ENCODE data around the gene SPIN1. TPM values are rescaled to one million over a fixed set of nuclear protein-coding genes. Genes with fewer than 3 reads are reported as not detected.

The SPIN1 gene
- total RNA-seq, 1 experiment from 2014 or later, result 123 TPM

- TF ChIP-seq, protein P1, sequence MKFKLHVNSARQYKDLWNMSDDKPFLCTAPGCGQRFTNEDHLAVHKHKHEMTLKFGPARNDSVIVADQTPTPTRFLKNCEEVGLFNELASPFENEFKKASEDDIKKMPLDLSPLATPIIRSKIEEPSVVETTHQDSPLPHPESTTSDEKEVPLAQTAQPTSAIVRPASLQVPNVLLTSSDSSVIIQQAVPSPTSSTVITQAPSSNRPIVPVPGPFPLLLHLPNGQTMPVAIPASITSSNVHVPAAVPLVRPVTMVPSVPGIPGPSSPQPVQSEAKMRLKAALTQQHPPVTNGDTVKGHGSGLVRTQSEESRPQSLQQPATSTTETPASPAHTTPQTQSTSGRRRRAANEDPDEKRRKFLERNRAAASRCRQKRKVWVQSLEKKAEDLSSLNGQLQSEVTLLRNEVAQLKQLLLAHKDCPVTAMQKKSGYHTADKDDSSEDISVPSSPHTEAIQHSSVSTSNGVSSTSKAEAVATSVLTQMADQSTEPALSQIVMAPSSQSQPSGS (CRISPR knock-in tag; IDR thresholded peaks at IDR 0.05; ENCODE audit: borderline replicate concordance, low read depth), result no peak
- TF ChIP-seq ZBTB21 (CRISPR knock-in tag; IDR thresholded peaks at IDR 0.05; ENCODE audit: borderline replicate concordance) (no peak), STAT6 (CRISPR knock-in tag; conservative IDR thresholded peaks at IDR 0.05; ENCODE audit: low read depth) (no peak), OVOL2 (CRISPR knock-in tag; IDR thresholded peaks at IDR 0.05; ENCODE audit: borderline replicate concordance) (no peak), HMGXB4 (CRISPR knock-in tag; IDR thresholded peaks at IDR 0.05) (no peak), GABPB1 (CRISPR knock-in tag; IDR thresholded peaks at IDR 0.05) (no peak)
Measured at GRCh38 chr9:88508326-88508725, 120.1 kb downstream of the SPIN1 start (continued).

DNA sequence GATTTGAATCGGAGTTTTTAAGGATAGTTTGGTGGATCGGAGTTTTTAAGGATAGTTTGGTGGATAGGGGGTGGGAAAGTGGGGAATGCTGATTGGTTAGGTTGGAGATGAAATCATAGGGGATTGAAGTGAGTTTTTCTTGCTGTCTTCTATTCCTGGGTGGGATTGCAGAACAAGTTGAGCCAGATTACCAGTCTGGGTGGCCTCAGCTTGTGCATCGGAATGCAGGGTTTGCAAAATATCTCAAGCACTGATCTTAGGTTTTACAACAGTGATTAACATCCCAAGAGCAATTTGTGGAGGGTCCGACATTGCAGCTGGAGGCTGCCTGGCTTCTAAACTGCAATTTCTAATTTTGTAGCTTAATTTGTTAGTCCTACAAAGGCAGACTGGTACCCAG, 123.7 kb downstream of the SPIN1 start:
- peaks cover 24% of the 10 kb centered on the region for H3K36me3 Mint-ChIP-seq
- no peak overlapping the region; the same call in 1 of the 2 replicates for H3K4me3 Mint-ChIP-seq
- CTCF ChIA-PET, result interaction anchor here (1.1 kb wide), 1 partner anchor 69 kb away, joined by 3 read pairs; no protein-coding TSS in a partner anchor
- ATAC-seq (peak; percentile 39; the same call in 1 of the 2 replicates), DNase-seq (ENCODE audit: low spot score) (no peak)
- POLR2A ChIA-PET, result no interaction called here
- H3K9me3 Mint-ChIP-seq, result peaks cover 28% of the 10 kb centered on the region
- H3K27ac Mint-ChIP-seq, result peak overlapping the region; percentile 69
- no peaks in the 10 kb centered on the region; the same call in 1 of the 2 replicates for H3K27me3 Mint-ChIP-seq (ENCODE audit: low read depth)
- H3K4me1 Mint-ChIP-seq, result peaks cover 11% of the 10 kb centered on the region
- TF ChIP-seq, protein P2, sequence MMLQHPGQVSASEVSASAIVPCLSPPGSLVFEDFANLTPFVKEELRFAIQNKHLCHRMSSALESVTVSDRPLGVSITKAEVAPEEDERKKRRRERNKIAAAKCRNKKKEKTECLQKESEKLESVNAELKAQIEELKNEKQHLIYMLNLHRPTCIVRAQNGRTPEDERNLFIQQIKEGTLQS (CRISPR knock-in tag; conservative IDR thresholded peaks at IDR 0.05), result no peak
- no peak for TF ChIP-seq SP1 (CRISPR knock-in tag; conservative IDR thresholded peaks at IDR 0.05)
- no peak for TF ChIP-seq ZBTB21 (CRISPR knock-in tag; IDR thresholded peaks at IDR 0.05; ENCODE audit: borderline replicate concordance)
- no peak for TF ChIP-seq NFATC4 (CRISPR knock-in tag; IDR thresholded peaks at IDR 0.05)
- TF ChIP-seq, protein P3, sequence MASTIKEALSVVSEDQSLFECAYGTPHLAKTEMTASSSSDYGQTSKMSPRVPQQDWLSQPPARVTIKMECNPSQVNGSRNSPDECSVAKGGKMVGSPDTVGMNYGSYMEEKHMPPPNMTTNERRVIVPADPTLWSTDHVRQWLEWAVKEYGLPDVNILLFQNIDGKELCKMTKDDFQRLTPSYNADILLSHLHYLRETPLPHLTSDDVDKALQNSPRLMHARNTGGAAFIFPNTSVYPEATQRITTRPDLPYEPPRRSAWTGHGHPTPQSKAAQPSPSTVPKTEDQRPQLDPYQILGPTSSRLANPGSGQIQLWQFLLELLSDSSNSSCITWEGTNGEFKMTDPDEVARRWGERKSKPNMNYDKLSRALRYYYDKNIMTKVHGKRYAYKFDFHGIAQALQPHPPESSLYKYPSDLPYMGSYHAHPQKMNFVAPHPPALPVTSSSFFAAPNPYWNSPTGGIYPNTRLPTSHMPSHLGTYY (CRISPR knock-in tag; IDR thresholded peaks at IDR 0.05), result no peak
- no peak for TF ChIP-seq ATF1 (CRISPR knock-in tag; IDR thresholded peaks at IDR 0.05)
- TF ChIP-seq ZNF425 (CRISPR knock-in tag; conservative IDR thresholded peaks at IDR 0.05), result no peak
- TF ChIP-seq, protein P4, sequence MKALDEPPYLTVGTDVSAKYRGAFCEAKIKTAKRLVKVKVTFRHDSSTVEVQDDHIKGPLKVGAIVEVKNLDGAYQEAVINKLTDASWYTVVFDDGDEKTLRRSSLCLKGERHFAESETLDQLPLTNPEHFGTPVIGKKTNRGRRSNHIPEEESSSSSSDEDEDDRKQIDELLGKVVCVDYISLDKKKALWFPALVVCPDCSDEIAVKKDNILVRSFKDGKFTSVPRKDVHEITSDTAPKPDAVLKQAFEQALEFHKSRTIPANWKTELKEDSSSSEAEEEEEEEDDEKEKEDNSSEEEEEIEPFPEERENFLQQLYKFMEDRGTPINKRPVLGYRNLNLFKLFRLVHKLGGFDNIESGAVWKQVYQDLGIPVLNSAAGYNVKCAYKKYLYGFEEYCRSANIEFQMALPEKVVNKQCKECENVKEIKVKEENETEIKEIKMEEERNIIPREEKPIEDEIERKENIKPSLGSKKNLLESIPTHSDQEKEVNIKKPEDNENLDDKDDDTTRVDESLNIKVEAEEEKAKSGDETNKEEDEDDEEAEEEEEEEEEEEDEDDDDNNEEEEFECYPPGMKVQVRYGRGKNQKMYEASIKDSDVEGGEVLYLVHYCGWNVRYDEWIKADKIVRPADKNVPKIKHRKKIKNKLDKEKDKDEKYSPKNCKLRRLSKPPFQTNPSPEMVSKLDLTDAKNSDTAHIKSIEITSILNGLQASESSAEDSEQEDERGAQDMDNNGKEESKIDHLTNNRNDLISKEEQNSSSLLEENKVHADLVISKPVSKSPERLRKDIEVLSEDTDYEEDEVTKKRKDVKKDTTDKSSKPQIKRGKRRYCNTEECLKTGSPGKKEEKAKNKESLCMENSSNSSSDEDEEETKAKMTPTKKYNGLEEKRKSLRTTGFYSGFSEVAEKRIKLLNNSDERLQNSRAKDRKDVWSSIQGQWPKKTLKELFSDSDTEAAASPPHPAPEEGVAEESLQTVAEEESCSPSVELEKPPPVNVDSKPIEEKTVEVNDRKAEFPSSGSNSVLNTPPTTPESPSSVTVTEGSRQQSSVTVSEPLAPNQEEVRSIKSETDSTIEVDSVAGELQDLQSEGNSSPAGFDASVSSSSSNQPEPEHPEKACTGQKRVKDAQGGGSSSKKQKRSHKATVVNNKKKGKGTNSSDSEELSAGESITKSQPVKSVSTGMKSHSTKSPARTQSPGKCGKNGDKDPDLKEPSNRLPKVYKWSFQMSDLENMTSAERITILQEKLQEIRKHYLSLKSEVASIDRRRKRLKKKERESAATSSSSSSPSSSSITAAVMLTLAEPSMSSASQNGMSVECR (CRISPR knock-in tag; IDR thresholded peaks at IDR 0.05; ENCODE audit: borderline replicate concordance), result no peak
- no peak for TF ChIP-seq CREM (CRISPR knock-in tag; IDR thresholded peaks at IDR 0.05)
- TF ChIP-seq HMGA2 (CRISPR knock-in tag; IDR thresholded peaks at IDR 0.05), result no peak
- no peak for TF ChIP-seq MXD4 (CRISPR knock-in tag; IDR thresholded peaks at IDR 0.05; ENCODE audit: borderline replicate concordance)
- no peak for TF ChIP-seq NR1H2 (CRISPR knock-in tag; IDR thresholded peaks at IDR 0.05)
- no peak for TF ChIP-seq ZNF138 (CRISPR knock-in tag; conservative IDR thresholded peaks at IDR 0.05)
- no peak for TF ChIP-seq SMAD4 (CRISPR knock-in tag; IDR thresholded peaks at IDR 0.05)
- TF ChIP-seq ZNF219 (CRISPR knock-in tag; IDR thresholded peaks at IDR 0.05; ENCODE audit: borderline replicate concordance), result no peak
- TF ChIP-seq JAZF1 (CRISPR knock-in tag; IDR thresholded peaks at IDR 0.05), result no peak
- no peak for TF ChIP-seq ZNF671 (CRISPR knock-in tag; IDR thresholded peaks at IDR 0.05)

Measured in WTC11 (cell line).